Omental fat pad (tissue), 4 donors: ENCODE results near the gene GPSM3. TPM values are rescaled to one million over a fixed set of nuclear protein-coding genes. Genes with fewer than 3 reads are reported as not detected.
"Not testable (repeated sequence)": the region's sequence is repeated elsewhere in the genome, so short reads cannot be mapped to it uniquely, and the experiment has no call there.

Experiments
- ATAC-seq: fragments of 150-250 bp; one replicate; pipeline ENCODE4 v1.9.1; 2016; ENCODE audit warnings: mild to moderate bottlenecking, moderate library complexity; ENCODE audit not compliant: low FRiP score
- DNase-seq: peaks from one replicate; pipeline ENCODE4 v3.0.0-alpha.2; 2019; ENCODE audit warnings: low spot score
- small RNA-seq: library from RNA; depleted of rRNA; stranded (forward); fragments of <200 nt; gene quantifications from one replicate; pipeline ENCODE3, GENCODE V24; 2016
- total RNA-seq, 4 donors: library from RNA; depleted of rRNA; stranded (reverse); fragments of >200 nt; gene quantifications; one replicate each; pipeline ENCODE4 v1.1.0, GENCODE V29; 2016
- TF ChIP-seq, protein P1 (sequence below), 3 donors: fragments of 450-650 bp; IDR thresholded peaks; one replicate each; pipeline ENCODE4 v1.5.1; 2016 to 2017; ENCODE audit warnings: antibody characterized with exemption in 3 of 3, mild to moderate bottlenecking in 3 of 3, moderate library complexity in 2 of 3

GPSM3 gene
- total RNA-seq, 4 donors from 2014 or later = 9.7 to 28.3 (median 23.2) TPM

DNA sequence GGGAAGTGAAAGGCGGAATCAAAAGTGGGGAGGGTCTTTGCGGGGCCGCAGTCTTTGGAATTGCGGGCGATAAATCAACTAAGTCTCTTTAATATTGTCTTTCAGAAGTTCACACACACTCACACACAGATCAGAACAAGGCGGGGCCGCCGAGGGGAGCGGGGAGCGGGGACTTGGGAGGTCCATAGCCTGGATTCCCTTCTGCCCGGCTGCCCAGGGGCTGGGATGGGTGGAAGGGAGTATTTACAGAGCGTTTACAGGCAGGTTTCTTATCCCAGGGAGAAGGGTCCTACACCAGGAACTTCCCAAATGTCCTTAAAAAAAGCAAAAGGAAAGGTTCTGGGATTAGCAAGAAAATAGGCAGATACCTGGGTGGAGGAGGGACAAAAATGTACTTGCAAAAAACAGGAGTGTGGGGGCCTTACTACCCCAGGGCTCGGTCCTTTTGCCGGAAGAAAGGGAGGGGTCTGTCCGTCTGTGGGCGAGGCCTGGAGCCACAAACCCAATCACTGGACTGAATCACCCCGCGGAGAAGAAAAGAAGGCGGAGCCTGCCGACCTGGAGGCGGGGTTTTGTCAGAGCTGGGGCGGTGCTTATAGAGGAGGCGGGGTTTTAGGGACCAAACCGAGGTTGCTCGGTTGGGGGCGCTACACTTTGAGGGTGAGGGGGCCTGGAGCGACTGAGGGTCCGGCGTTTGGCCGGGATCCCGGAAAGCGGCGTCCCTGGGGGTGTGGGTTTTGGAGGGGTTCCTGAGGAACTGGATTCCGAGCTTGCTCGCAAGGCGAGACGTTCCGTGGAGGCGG lies 44.0 kb downstream of the GPSM3 start:
- DNase-seq (peak; percentile 46), ATAC-seq (peak; percentile 53)
- TF ChIP-seq, protein P1, sequence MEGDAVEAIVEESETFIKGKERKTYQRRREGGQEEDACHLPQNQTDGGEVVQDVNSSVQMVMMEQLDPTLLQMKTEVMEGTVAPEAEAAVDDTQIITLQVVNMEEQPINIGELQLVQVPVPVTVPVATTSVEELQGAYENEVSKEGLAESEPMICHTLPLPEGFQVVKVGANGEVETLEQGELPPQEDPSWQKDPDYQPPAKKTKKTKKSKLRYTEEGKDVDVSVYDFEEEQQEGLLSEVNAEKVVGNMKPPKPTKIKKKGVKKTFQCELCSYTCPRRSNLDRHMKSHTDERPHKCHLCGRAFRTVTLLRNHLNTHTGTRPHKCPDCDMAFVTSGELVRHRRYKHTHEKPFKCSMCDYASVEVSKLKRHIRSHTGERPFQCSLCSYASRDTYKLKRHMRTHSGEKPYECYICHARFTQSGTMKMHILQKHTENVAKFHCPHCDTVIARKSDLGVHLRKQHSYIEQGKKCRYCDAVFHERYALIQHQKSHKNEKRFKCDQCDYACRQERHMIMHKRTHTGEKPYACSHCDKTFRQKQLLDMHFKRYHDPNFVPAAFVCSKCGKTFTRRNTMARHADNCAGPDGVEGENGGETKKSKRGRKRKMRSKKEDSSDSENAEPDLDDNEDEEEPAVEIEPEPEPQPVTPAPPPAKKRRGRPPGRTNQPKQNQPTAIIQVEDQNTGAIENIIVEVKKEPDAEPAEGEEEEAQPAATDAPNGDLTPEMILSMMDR (IDR thresholded peaks at IDR 0.05) = no peak

DNA sequence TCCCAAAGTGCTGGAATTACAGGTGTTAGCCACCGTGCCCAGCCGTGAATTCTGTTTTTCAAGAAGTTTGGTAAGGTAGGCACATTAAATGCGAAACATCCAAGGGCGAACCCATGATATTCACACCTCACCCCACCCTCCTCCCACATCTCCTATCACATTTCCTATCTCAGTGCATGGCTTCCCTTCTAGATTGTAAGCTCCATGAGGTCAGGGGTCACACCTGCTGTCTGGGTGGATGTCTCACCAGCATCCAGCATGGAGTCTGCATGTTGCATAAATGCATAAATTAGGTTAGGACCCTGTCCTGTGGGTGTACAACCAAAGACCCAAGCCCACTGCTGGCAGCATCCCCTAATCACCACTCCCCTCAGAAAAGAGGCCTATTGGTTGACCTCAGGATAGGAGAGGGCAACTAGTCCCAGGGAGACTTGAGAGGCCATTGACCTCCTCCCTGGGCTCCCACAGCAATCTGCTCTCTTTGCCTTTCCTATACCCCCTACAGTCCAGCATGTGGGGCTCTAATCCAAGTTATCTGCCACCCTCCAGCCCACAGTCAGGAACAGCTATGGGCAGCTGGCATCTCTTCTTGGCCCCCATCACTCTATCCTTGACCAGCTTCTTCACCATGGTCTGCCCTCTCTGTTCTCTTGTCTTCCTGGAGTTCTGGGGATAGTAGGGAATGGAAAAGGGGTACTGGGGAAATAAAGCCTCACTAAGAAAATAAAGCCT lies 44.9 kb downstream of the GPSM3 start:
- TF ChIP-seq, protein P1 (IDR thresholded peaks at IDR 0.05) = no peak
- DNase-seq (no peak), ATAC-seq (no peak)

DNA sequence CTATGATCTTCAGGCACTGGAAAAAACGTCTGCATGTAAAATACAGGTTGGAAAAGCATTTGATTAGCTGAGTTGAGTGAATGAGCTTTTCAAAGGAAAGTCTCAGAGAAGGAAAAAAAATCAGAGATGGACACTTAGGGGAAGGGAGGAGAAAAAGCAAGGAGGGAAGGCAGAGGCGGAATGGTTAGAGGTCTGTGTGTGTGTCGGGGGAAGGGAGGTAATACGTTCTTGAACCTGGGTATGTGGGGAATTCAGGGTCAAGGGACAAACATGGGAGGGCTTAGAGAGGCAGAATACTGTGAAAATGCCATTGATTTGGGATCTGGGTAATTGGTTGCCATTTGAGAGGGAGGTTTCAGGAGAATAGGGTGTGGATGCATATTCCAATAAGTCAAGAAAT lies 45.8 kb downstream of the GPSM3 start:
- ATAC-seq = no peak
- TF ChIP-seq, protein P1 (IDR thresholded peaks at IDR 0.05) = no peak
- DNase-seq = no peak

DNA sequence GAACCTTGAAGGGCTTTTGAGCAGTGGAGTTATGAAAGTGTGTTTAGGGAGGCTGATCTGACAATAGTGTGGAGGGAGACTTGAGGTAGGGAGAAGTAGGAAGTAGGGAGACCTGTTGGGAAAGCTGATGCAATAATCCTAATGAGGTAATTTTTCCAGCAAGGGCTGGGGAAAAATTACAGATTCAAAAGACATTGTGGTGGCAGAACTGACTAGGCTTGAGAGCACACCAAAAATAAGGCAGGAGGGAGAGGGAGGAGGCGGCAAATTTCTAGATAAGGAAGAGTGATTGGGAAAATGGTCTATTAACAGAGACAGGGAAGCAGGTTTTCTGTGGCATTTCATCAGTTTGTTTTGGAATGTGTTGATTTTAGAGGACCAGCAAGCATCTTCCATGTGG lies 46.2 kb downstream of the GPSM3 start:
- DNase-seq (no peak), ATAC-seq (peak; percentile 16)
- TF ChIP-seq, protein P1 (IDR thresholded peaks at IDR 0.05) = no peak

DNA sequence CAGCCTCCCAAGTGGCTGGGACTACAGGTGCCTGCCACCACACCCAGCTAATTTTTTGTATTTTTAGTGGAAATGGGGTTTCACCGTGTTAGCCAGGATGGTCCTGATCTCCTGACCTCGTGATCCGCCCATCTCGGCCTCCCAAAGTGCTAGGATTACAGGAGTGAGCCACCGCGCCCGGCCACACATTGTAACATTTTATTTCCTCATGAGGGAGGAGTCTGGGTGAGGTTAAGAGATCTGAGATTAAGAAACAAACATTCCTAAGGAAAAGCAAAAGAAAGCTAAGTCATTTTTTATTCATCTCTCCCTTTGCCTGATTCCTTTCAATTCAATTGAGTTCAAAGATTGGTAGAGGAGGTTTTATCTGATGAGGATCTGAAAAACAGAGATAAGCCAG lies 48.2 kb downstream of the GPSM3 start:
- ATAC-seq, DNase-seq: not testable (repeated sequence)

Small RNA genes within 50 kb of the gene (small RNA-seq; reads per million reads assigned to genes)
- not detected for gene AL662884.1
- not detected for gene MIR6833

Other genes with a start within 250 kb of the GPSM3 start
- 1,000 to 10,000 TPM in 1 of 4 donors, 100 to 1,000 TPM in 2, 10 to 100 TPM in 1; 16.7 to 1,024 (median 264) TPM for gene CFB, start 246.5 kb downstream of the GPSM3 start, total RNA-seq
- 10 to 100 TPM; 67.0 to 94.0 (median 75.0) TPM for gene NELFE, start 233.7 kb downstream of the GPSM3 start, total RNA-seq
- gene SKIC2, start 233.5 kb downstream of the GPSM3 start, total RNA-seq = 10 to 100 TPM; 31.3 to 50.8 (median 44.8) TPM
- 10 to 100 TPM; 15.6 to 19.9 (median 18.4) TPM for gene DXO, start 220.5 kb downstream of the GPSM3 start, total RNA-seq
- 100 to 1,000 TPM in 3 of 4 donors, 10 to 100 TPM in 1; 16.6 to 652 (median 239) TPM for gene C4A, start 210.6 kb downstream of the GPSM3 start, total RNA-seq
- 100 to 1,000 TPM in 3 of 4 donors, 10 to 100 TPM in 1; 15.4 to 912 (median 204) TPM for gene C4B, start 177.8 kb downstream of the GPSM3 start, total RNA-seq
- gene CYP21A2, start 154.2 kb downstream of the GPSM3 start, total RNA-seq = 1 to 10 TPM in 3 of 4 donors, under 1 TPM in 1; 0.63 to 5.7 (median 2.8) TPM
- 100 to 1,000 TPM; 129 to 311 (median 137) TPM for gene TNXB, start 83.3 kb downstream of the GPSM3 start, total RNA-seq
- gene ATF6B, start 64.4 kb downstream of the GPSM3 start, total RNA-seq = 10 to 100 TPM; 23.2 to 44.3 (median 24.4) TPM
- gene FKBPL, start 62.4 kb downstream of the GPSM3 start, total RNA-seq = 1 to 10 TPM; 2.1 to 3.9 (median 2.7) TPM
- 1 to 10 TPM in 1 of 4 donors, under 1 TPM in 3; 0.24 to 1.0 (median 0.34) TPM for gene PRRT1, start 40.7 kb downstream of the GPSM3 start, total RNA-seq
- gene PPT2, start 38.5 kb downstream of the GPSM3 start, total RNA-seq = 100 to 1,000 TPM in 1 of 4 donors, 10 to 100 TPM in 3; 21.5 to 161 (median 34.3) TPM
- gene EGFL8, start 28.0 kb downstream of the GPSM3 start, total RNA-seq = 10 to 100 TPM in 3 of 4 donors, 1 to 10 TPM in 1; 8.9 to 17.3 (median 13.3) TPM
- 10 to 100 TPM; 26.4 to 40.9 (median 35.7) TPM for gene AGPAT1, start 16.6 kb downstream of the GPSM3 start, total RNA-seq
- gene RNF5, start 14.2 kb downstream of the GPSM3 start, total RNA-seq = 10 to 100 TPM; 35.1 to 59.1 (median 50.6) TPM
- 1 to 10 TPM in 3 of 4 donors, under 1 TPM in 1; 0.48 to 9.3 (median 1.2) TPM for gene AGER, start 8.4 kb downstream of the GPSM3 start, total RNA-seq
- gene PBX2, start 2.4 kb downstream of the GPSM3 start, total RNA-seq = 10 to 100 TPM; 27.7 to 65.3 (median 34.6) TPM
- gene NOTCH4, start 31.4 kb upstream of the GPSM3 start, total RNA-seq = 100 to 1,000 TPM in 1 of 4 donors, 10 to 100 TPM in 3; 15.1 to 208 (median 49.7) TPM
- gene TSBP1, start 179.3 kb upstream of the GPSM3 start, total RNA-seq = not detected
- not detected for gene BTNL2, start 214.5 kb upstream of the GPSM3 start, total RNA-seq
- gene HLA-DRA, start 247.2 kb upstream of the GPSM3 start, total RNA-seq = 100 to 1,000 TPM; 102 to 437 (median 303) TPM